Heart right ventricle (tissue), 16 donors: ENCODE data around the gene CARMIL3. TPM values are rescaled to one million over a fixed set of nuclear protein-coding genes. Genes with fewer than 3 reads are reported as not detected.

Source experiments
- ATAC-seq, 8 donors: fragments of 200-7000 bp; cut with Tn5 transposase; one replicate each; pipeline ENCODE4 v1.9.1; 2020; ENCODE audit warnings: mild to moderate bottlenecking in 8 of 8, moderate library complexity in 8 of 8, moderate number of reproducible peaks in 1 of 8
- DNase-seq, 2 donors: peaks; one replicate each; pipeline ENCODE4 v3.0.0-alpha.2; 2020
- H3K27ac ChIP-seq, 10 donors: fragments of 200-600 bp; sonication (generic) in 2 of 10; one replicate each; pipeline versions ENCODE4 v1.5.0 to v1.8.0; 2020 to 2022; ENCODE audit warnings: mild to moderate bottlenecking in 3 of 10
- H3K27me3 ChIP-seq, 7 donors: fragments of 200-600 bp; one replicate each; pipeline ENCODE4 v1.8.0; 2021 to 2022; ENCODE audit warnings: mild to moderate bottlenecking in 2 of 7
- H3K36me3 ChIP-seq, 9 donors: fragments of 200-600 bp; sonication (generic) in 1 of 9; one replicate each; pipeline versions ENCODE4 v1.5.0 to v1.8.0; 2020 to 2022; ENCODE audit warnings: mild to moderate bottlenecking in 2 of 9
- H3K4me1 ChIP-seq, 9 donors: fragments of 200-600 bp; sonication (generic) in 1 of 9; one replicate each; pipeline versions ENCODE4 v1.5.0 to v1.8.0; 2020 to 2022; ENCODE audit warnings: mild to moderate bottlenecking in 4 of 9
- H3K4me3 ChIP-seq, 10 donors: fragments of 200-600 bp; sonication (generic) in 2 of 10; one replicate each; pipeline versions ENCODE4 v1.5.0 to v1.8.0; 2020 to 2022; ENCODE audit warnings: mild to moderate bottlenecking in 7 of 10, moderate library complexity in 2 of 10
- H3K9me3 ChIP-seq, 11 donors: fragments of 200-600 bp in 10 of 11; sonication (generic) in 2 of 11; one replicate each; pipeline versions ENCODE4 v1.5.0 to v1.8.0; 2013 to 2022; ENCODE audit warnings: mild to moderate bottlenecking in 2 of 11, control low read depth in 1 of 11, moderate library complexity in 1 of 11
- CTCF ChIP-seq, 9 donors: fragments of 200-600 bp; sonication (generic) in 2 of 9; IDR thresholded peaks; one replicate each; pipeline versions ENCODE4 v1.5.0 to v1.8.0; 2021 to 2022; ENCODE audit warnings: antibody characterized with exemption in 9 of 9, mild to moderate bottlenecking in 5 of 9, moderate library complexity in 1 of 9
- WGBS, 2 donors: extraction: QIAGEN DNeasy Blood & Tissue Kit; methylation state at CpG; one replicate each; pipeline ENCODE4 v1.1.7; 2013; ENCODE audit warnings: inconsistent platforms in 1 of 2; 5-methylcytosine and 5-hydroxymethylcytosine counted together
- intact Hi-C, 10 donors: fragments of 100-400 bp; cut with DNase I; formaldehyde crosslinking; loops; one replicate each; pipeline versions ENCODE4 v1.11.1 to v1.14.2; 2022
- polyA plus RNA-seq, 2 donors: library from polyadenylated mRNA; stranded (reverse); fragments of 200-250 nt; gene quantifications; one replicate each; pipeline ENCODE4 v1.2.3, GENCODE V29; 2013
- total RNA-seq, 10 donors: library from RNA; stranded (reverse); fragmentation: NEBNext Ultra II Directional in 3 of 10; extraction: Animal tissue kit (Norgen Biotek cat#: 25700) in 3 of 10; gene quantifications; one replicate each; pipeline versions ENCODE4 v1.2.1 to v1.2.4, GENCODE V29; 2021 to 2023
- donor health status: Arrhythmogenic right ventricular cardiomyopathy.
- donor health status: ischemic (EF 13 %, LVEDD 7.1; RV severe dilation, severe dysfunction).
- donor health status: healthy with polysubstance abuse.
- donor health status: DM: no; HTN: yes; CAD: no.
- donor health status: DM: no; HTN: no; CAD: no.
- donor health status: ischemic (EF 25% LVEDD 6.9; RV normal size, moderate dysfunction).
- donor health status: ischemic (EF 25% LVEDD 5.7; RV mildly dilated, moderate dysfunction).
- donor health status: healthy.
- donor health status: DM: yes; HTN: yes; CAD: no.
- donor health status: Ischemic cardiomyopathy.
- donor health status: ischemic (EF 35%, LVEDD 5.7; RV mildly dilated, moderate dysfunction).
- donor health status: nonischemic (EF 11% LVEDD 7.7; RV severe dilation, severe dysfunction).
- donor health status: DM: yes; HTN: yes; CAD: no.
- donor health status: PGD.
- donor health status: ischemic (EF 29% LVEDD 5.4; RV normal size, mild dysfunction).
- donor health status: nonischemic (EF 23%, LVEDD 6.1; RV moderate dilation, normal function).

The CARMIL3 gene
- total and polyA plus RNA-seq, 12 donors: 0.06 to 0.44 (median 0.12) TPM; not detected in 3

- Histone ChIP-seq H3K36me3 (peaks cover 0 to 40% (median 0%) of the 10 kb centered on the region in 9 donors), H3K4me3 (no peak overlapping the region), H3K9me3 (no peaks in the 10 kb centered on the region), H3K27me3 (no peaks in the 10 kb centered on the region), H3K4me1 (peaks cover 3 to 32% (median 21%) of the 10 kb centered on the region in 9 donors), H3K27ac (no peak overlapping the region)
- no peak for TF ChIP-seq CTCF (IDR thresholded peaks at IDR 0.05)
- ATAC-seq: no peak
- DNase-seq: no peak
- intact Hi-C loops: loop anchor here in 1 of 10 donors (10.0 kb wide), 1 partner anchor 112 kb away; the partner anchor contains the start of gene DHRS4L2
- WGBS, 2 donors: 94 to 97% methylated on average over 8 of the region's 8 CpGs
These were observed 44.9 kb downstream of the CARMIL3 start for GRCh38 chr14:24096545-24097181.

DNA sequence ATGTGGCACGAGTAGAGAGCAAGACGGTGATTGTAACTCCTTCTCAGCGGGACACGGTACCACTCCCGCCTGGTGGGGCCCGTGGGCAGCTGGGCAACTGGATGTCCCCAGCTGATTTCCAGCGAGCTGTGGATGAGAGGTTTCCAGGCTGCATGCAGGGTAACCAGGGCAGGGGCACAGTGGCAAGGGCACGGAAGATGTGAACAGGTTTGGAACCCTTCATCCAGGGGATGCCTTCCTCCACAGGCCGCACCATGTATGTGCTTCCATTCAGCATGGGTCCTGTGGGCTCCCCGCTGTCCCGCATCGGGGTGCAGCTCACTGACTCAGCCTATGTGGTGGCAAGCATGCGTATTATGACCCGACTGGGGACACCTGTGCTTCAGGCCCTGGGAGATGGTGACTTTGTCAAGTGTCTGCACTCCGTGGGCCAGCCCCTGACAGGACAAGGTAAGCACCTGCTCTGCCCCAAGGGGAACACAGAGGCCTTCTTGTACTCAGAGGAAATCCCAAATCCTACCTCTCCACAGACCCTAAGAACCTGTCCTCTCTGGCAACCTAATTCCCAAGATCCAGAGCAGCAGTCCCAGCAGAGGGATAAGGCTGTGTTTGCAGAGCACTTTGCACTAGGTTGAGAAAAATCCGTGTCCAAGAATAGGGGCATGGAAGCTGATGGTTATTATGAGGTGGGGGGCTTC is 46.6 kb downstream of the CARMIL3 start:
- H3K4me3 ChIP-seq: no peak overlapping the region
- H3K9me3 ChIP-seq: no peaks in the 10 kb centered on the region
- no peak overlapping the region for H3K27ac ChIP-seq
- ATAC-seq: no peak
- TF ChIP-seq CTCF (IDR thresholded peaks at IDR 0.05): no peak
- DNase-seq: no peak
- H3K27me3 ChIP-seq: no peaks in the 10 kb centered on the region
- WGBS, 2 donors: 95 to 97% methylated on average over 16 of the region's 16 CpGs
- intact Hi-C loops: loop anchor here in 1 of 10 donors (10.0 kb wide), 1 partner anchor 114 kb away; the partner anchor contains the start of gene DHRS4L2
- peaks cover 3 to 22% (median 16%) of the 10 kb centered on the region in 9 donors for H3K4me1 ChIP-seq
- peaks cover 0 to 57% (median 0%) of the 10 kb centered on the region in 9 donors for H3K36me3 ChIP-seq

- Histone ChIP-seq H3K27me3 (no peaks in the 10 kb centered on the region), H3K4me1 (peaks cover 0 to 17% (median 12%) of the 10 kb centered on the region in 9 donors), H3K27ac (no peak overlapping the region), H3K4me3 (no peak overlapping the region), H3K36me3 (peaks cover 0 to 65% (median 0%) of the 10 kb centered on the region in 9 donors), H3K9me3 (no peaks in the 10 kb centered on the region)
- ATAC-seq: no peak
- intact Hi-C loops: loop anchor here in 1 of 10 donors (10.0 kb wide), 1 partner anchor 114 kb away; the partner anchor contains the start of gene DHRS4L2
- no peak for TF ChIP-seq CTCF (IDR thresholded peaks at IDR 0.05)
- WGBS, 2 donors: 87 to 89% methylated on average over 17 of the region's 17 CpGs
- DNase-seq: no peak
These were observed 47.4 kb downstream of the CARMIL3 start for GRCh38 chr14:24098927-24099813.
